Muscle of leg (tissue), 11 donors: ENCODE results near the gene NFIC. TPM values are rescaled to one million over a fixed set of nuclear protein-coding genes. Genes with fewer than 3 reads are reported as not detected.
A peak's percentile ranks its signal among the peaks of the same experiment; 100 is the strongest.
"Not testable (repeated sequence)": the region's sequence is repeated elsewhere in the genome, so short reads cannot be mapped to it uniquely, and the experiment has no call there.

ENCODE experiments used
- DNase-seq: peaks from one replicate; pipeline ENCODE4 v3.0.0; 2013
- H3K27ac ChIP-seq: one replicate; pipeline ENCODE4 v1.5.1; 2013; ENCODE audit warnings: mild to moderate bottlenecking, low read length, control low read depth
- H3K27me3 ChIP-seq: one replicate; pipeline ENCODE4 v1.6.1; 2013; ENCODE audit warnings: low read length; ENCODE audit not compliant: control insufficient read depth, insufficient read depth
- H3K36me3 ChIP-seq: one replicate; pipeline ENCODE4 v1.6.1; 2013; ENCODE audit warnings: low read length; ENCODE audit not compliant: control insufficient read depth, insufficient read depth
- H3K4me1 ChIP-seq: one replicate; pipeline ENCODE4 v1.6.1; 2013; ENCODE audit warnings: low read length; ENCODE audit not compliant: control insufficient read depth, insufficient read depth
- H3K4me3 ChIP-seq: one replicate; pipeline ENCODE4 v1.5.1; 2013; ENCODE audit warnings: low read length, control low read depth
- H3K9me3 ChIP-seq: replicated peaks from 2 replicates; pipeline ENCODE4 v1.6.1; 2013; ENCODE audit warnings: low read depth, low read length; ENCODE audit not compliant: control insufficient read depth
- WGBS: methylation state at CpG from one replicate; pipeline ENCODE4 v1.1.5; 2013; ENCODE audit warnings: missing lambda C conversion rate; ENCODE audit not compliant: insufficient coverage; 5-methylcytosine and 5-hydroxymethylcytosine counted together
- polyA plus RNA-seq, 8 donors: library from polyadenylated mRNA; unstranded; fragments of 120-200 nt; gene quantifications; one replicate each; pipeline versions ENCODE4 v1.2.1 to v1.2.3, GENCODE V29; 2013; ENCODE audit warnings: inconsistent platforms in 1 of 8, low replicate concordance in 1 of 8; ENCODE audit not compliant: insufficient read length in 8 of 8, insufficient read depth in 1 of 8
- total RNA-seq: library from RNA; stranded (reverse); fragments of 120-200 nt; gene quantifications from one replicate; pipeline ENCODE4 v1.2.4, GENCODE V29; 2013

Gene NFIC
- total and polyA plus RNA-seq, 9 donors: 18.4 to 54.5 (median 47.0) TPM

GRCh38 chr19:3346677-3347353 lies 19.6 kb upstream of the NFIC start:
- H3K4me3 ChIP-seq: no peak overlapping the region
- WGBS: 14% methylated on average over 6 of the region's 23 CpGs
- peaks cover 13% of the 10 kb centered on the region for H3K4me1 ChIP-seq
- peak; percentile 83 for DNase-seq
- H3K27me3 ChIP-seq: peaks cover 4% of the 10 kb centered on the region
- no peaks in the 10 kb centered on the region for H3K9me3 ChIP-seq
- H3K27ac ChIP-seq: peak overlapping the region; percentile 20
- no peaks in the 10 kb centered on the region for H3K36me3 ChIP-seq

GRCh38 chr19:3348042-3348441 lies 18.3 kb upstream of the NFIC start:
- Histone ChIP-seq H3K4me1 (peaks cover 13% of the 10 kb centered on the region), H3K27me3 (peaks cover 4% of the 10 kb centered on the region), H3K36me3 (no peaks in the 10 kb centered on the region), H3K4me3 (no peak overlapping the region), H3K27ac (no peak overlapping the region), H3K9me3 (no peaks in the 10 kb centered on the region)
- DNase-seq: no peak
- WGBS: 78% methylated on average over 5 of the region's 11 CpGs

DNA sequence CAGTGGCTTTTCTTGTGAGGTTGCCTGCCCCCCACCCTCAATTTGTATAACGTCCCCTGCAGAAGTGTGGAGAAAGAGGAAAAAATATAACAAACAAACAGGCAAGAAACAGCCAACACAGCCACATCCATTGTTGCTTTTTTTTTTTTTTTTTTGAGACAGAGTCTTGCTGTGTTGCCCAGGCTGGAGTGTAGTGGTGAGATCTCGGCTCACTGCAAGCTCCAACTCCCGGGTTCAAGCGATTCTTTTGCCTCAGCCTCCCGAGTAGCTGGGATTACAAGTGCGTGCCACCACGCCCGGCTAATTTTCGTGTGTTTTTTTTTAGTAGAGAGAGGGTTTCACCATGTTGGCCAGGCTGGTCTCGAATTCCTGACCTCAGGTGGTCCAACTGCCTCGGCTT lies 17.9 kb upstream of the NFIC start:
- not testable (repeated sequence) for DNase-seq, H3K36me3 ChIP-seq, H3K4me3 ChIP-seq, H3K9me3 ChIP-seq, H3K27me3 ChIP-seq, H3K27ac ChIP-seq
- H3K4me1 ChIP-seq: peaks cover 13% of the 10 kb centered on the region
- WGBS: 100% methylated on average over 1 of the region's 11 CpGs

DNA sequence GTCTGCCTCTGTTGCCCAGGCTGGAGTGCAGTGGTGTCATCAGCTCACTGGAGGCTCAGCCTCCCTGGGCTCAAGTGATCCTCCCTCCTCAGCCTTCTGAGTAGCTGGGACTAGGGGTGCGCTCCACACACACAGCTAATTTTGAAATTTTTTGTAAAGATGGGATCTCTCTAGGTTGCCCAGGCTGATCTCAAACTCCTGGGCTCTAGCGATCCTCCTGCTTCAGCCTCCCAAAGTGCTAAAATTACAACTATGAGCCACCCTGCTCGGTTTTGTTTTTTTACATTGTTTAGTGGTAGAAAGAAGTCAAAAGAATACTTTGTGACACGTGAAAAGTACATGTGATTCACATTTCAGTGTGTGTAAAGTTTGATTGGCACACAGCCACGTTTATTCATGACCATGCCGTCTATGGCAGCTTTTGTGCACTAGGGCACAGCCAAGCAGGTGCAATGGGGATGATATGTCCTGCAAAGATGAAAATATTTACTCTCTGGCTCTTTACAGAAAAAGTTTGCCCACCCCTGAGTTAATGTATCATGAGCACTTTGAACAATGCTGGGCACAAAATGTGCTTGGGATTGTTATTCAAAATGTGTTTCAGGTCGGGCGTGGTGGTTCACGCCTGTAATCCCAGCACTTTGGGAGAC lies 16.2 kb upstream of the NFIC start:
- Histone ChIP-seq H3K4me1 (peaks cover 13% of the 10 kb centered on the region), H3K27ac (no peak overlapping the region)
- DNase-seq: no peak

DNA sequence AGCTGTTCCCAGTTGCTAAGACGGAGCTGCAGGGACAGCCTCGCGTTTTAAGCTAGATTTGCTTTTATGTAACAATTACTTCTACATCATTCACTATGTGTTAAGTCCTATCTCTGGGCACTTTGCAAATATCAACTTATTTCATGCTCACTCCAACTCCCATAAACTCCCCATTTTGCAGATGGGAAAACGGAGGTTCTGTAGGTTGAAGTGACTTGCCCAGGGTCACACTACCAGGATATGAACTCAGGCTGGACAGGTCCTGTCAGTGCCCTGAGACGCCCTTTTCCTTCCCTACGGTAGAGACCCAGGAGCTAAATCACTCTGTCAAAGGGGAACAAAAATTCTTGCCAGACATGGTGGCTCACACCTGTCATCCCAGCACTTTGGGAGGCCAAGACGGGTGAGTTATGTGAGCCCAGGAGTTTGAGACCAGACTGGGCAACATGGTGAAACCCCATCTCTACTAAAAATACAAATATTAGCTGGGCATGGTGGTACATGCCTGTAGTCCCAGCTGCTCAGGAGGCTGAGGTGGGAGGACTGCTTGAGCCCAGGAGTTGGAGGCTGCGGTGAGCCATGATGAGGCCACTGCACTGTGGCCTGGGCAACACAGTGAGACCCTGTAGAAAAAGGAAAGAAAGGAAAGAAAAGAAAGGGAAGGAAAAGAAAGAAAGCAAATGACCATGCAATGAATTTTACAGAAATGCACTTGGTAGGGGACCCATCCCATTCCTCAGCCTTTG lies 14.5 kb upstream of the NFIC start:
- no peaks in the 10 kb centered on the region for H3K36me3 ChIP-seq
- WGBS: 81% methylated on average over 3 of the region's 8 CpGs
- no peak overlapping the region for H3K4me3 ChIP-seq
- no peak for DNase-seq
- peaks cover 3% of the 10 kb centered on the region for H3K4me1 ChIP-seq
- H3K9me3 ChIP-seq: no peaks in the 10 kb centered on the region
- peaks cover 4% of the 10 kb centered on the region for H3K27me3 ChIP-seq
- H3K27ac ChIP-seq: no peak overlapping the region

More for the DNA sequence above, 16.2 kb upstream of the NFIC start:
- peaks cover 4% of the 10 kb centered on the region for H3K27me3 ChIP-seq
- 57% methylated on average over 6 of the region's 9 CpGs for WGBS
- no peaks in the 10 kb centered on the region for H3K9me3 ChIP-seq
- H3K36me3 ChIP-seq: no peaks in the 10 kb centered on the region
- H3K4me3 ChIP-seq: no peak overlapping the region

DNA sequence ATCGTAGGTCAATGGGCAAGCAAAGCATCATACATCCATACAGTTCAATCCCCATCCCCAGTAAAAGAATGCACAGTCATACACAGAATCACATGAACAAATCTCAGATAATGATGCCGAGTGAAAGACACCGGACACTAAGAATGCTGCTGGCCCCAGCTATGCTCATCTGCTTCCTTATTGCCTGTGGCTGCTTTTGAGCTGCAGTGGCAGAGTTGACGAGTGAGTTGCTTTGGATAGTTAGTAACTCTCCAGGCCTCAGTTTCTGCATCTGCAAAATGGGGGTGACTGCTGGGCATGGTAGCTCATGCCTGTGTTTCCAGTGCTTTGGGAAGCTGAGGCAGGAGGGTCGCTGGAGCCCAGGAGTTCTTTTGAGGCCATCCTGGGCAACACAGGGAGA lies 12.9 kb upstream of the NFIC start:
- Histone ChIP-seq H3K9me3 (no peaks in the 10 kb centered on the region), H3K36me3 (no peaks in the 10 kb centered on the region), H3K27me3 (peaks cover 5% of the 10 kb centered on the region), H3K4me1 (peaks cover 7% of the 10 kb centered on the region), H3K27ac (no peak overlapping the region), H3K4me3 (no peak overlapping the region)
- no peak for DNase-seq
- WGBS: 55% methylated on average over 5 of the region's 5 CpGs

GRCh38 chr19:3356805-3357204 lies 9.6 kb upstream of the NFIC start:
- 93% methylated on average over 2 of the region's 2 CpGs for WGBS

DNA sequence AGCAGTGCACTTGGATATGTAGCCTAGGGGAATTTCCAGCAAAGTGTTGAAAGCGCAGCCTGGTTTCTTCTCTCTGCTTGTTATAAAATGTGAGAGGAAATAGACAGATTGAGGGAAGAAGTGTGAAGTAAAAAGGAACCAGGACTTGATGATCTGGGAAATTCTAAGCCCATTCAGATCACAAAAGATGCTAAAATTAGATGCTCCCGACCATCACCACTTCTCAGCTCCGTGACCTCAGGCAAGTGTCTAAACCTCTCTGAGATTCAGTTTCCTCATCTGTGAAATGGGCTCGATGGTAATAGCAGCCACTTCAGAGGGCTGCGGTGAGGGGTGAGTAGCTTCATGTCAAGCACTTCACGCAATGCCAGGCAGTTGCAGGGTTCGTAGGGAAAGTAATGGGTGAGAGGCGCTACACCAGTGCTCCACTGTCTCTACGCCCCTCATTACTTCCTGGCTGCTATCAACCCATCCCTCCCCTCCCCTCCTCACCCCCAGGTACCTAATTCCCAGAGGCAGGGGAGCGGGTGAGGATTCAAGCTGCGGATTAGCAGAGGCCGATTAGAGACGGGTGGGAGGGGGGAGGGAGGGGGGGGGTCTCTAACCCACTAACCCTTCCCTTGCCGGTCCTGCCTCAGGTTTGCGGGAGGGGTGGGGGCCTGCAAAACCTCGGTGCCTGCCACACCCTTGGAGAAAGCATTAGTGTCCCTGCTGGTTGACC lies 9.0 kb upstream of the NFIC start:
- 21% methylated on average over 3 of the region's 16 CpGs for WGBS
- H3K4me1 ChIP-seq: peaks cover 30% of the 10 kb centered on the region
- no peak overlapping the region for H3K27ac ChIP-seq
- no peak for DNase-seq
- H3K9me3 ChIP-seq: no peaks in the 10 kb centered on the region
- H3K4me3 ChIP-seq: no peak overlapping the region
- H3K36me3 ChIP-seq: no peaks in the 10 kb centered on the region
- H3K27me3 ChIP-seq: peaks cover 8% of the 10 kb centered on the region

More at GRCh38 chr19:3356805-3357204, 9.6 kb upstream of the NFIC start:
- no peaks in the 10 kb centered on the region for H3K9me3 ChIP-seq
- H3K27me3 ChIP-seq: peaks cover 8% of the 10 kb centered on the region
- DNase-seq: no peak
- no peaks in the 10 kb centered on the region for H3K36me3 ChIP-seq
- no peak overlapping the region for H3K4me3 ChIP-seq
- peaks cover 23% of the 10 kb centered on the region for H3K4me1 ChIP-seq
- H3K27ac ChIP-seq: no peak overlapping the region

- Histone ChIP-seq H3K27ac (no peak overlapping the region), H3K4me3 (peak overlapping the region; percentile 14), H3K27me3 (peaks cover 8% of the 10 kb centered on the region), H3K36me3 (no peaks in the 10 kb centered on the region), H3K4me1 (peaks cover 32% of the 10 kb centered on the region), H3K9me3 (no peaks in the 10 kb centered on the region)
- WGBS: 3% methylated on average over 19 of the region's 38 CpGs
- DNase-seq: no peak
These were observed 8.2 kb upstream of the NFIC start for GRCh38 chr19:3357992-3358688.
